IPS-18a (cell line): Measurements from ENCODE around the gene ZNF660.
"Not testable (repeated sequence)": the region's sequence is repeated elsewhere in the genome, so short reads cannot be mapped to it uniquely, and the experiment has no call there.

Experiments used
- H3K27ac ChIP-seq: one replicate; pipeline ENCODE4 v1.5.1; 2013; ENCODE audit warnings: low read length
- H3K27me3 ChIP-seq: one replicate; pipeline ENCODE4 v1.6.1; 2013; ENCODE audit warnings: mild to moderate bottlenecking, low read length; ENCODE audit not compliant: control insufficient read depth, insufficient read depth
- H3K36me3 ChIP-seq: one replicate; pipeline ENCODE4 v1.6.1; 2013; ENCODE audit warnings: low read depth, low read length; ENCODE audit not compliant: control insufficient read depth
- H3K4me1 ChIP-seq: one replicate; pipeline ENCODE4 v1.6.1; 2013; ENCODE audit warnings: low read depth, low read length; ENCODE audit not compliant: control insufficient read depth
- H3K4me3 ChIP-seq: one replicate; pipeline ENCODE4 v1.5.1; 2013; ENCODE audit warnings: low read length
- H3K9ac ChIP-seq: one replicate; pipeline ENCODE4 v1.6.1; 2013; ENCODE audit warnings: mild to moderate bottlenecking, low read length, moderate library complexity
- H3K9me3 ChIP-seq: one replicate; pipeline ENCODE4 v1.6.1; 2013; ENCODE audit warnings: low read depth, low read length; ENCODE audit not compliant: control insufficient read depth

Gene ZNF660

GRCh38 chr3:44577354-44577952, 7.3 kb upstream of the ZNF660 start:
- not testable (repeated sequence) for H3K4me3 ChIP-seq, H3K9ac ChIP-seq, H3K4me1 ChIP-seq, H3K27me3 ChIP-seq, H3K9me3 ChIP-seq, H3K27ac ChIP-seq, H3K36me3 ChIP-seq

GRCh38 chr3:44578316-44578715, 6.4 kb upstream of the ZNF660 start:
- not testable (repeated sequence) for H3K4me1 ChIP-seq, H3K36me3 ChIP-seq, H3K9ac ChIP-seq, H3K9me3 ChIP-seq, H3K27me3 ChIP-seq, H3K4me3 ChIP-seq, H3K27ac ChIP-seq

- not testable (repeated sequence) for H3K27ac ChIP-seq, H3K27me3 ChIP-seq, H3K9me3 ChIP-seq, H3K4me1 ChIP-seq, H3K9ac ChIP-seq, H3K4me3 ChIP-seq, H3K36me3 ChIP-seq
These were observed 5.7 kb upstream of the ZNF660 start for GRCh38 chr3:44578924-44579515.

GRCh38 chr3:44579749-44580148, 5.0 kb upstream of the ZNF660 start:
- H3K4me3 ChIP-seq, H3K27ac ChIP-seq, H3K36me3 ChIP-seq, H3K27me3 ChIP-seq, H3K9me3 ChIP-seq, H3K9ac ChIP-seq, H3K4me1 ChIP-seq: not testable (repeated sequence)

- not testable (repeated sequence) for H3K9me3 ChIP-seq, H3K9ac ChIP-seq, H3K27ac ChIP-seq, H3K36me3 ChIP-seq, H3K27me3 ChIP-seq, H3K4me3 ChIP-seq, H3K4me1 ChIP-seq
These were observed 3.8 kb upstream of the ZNF660 start for GRCh38 chr3:44580971-44581370.

- H3K4me1 ChIP-seq: no peaks in the 10 kb centered on the region
- H3K4me3 ChIP-seq: no peak overlapping the region
- H3K27ac ChIP-seq: no peak overlapping the region
- no peak overlapping the region for H3K9ac ChIP-seq
- peaks cover 46% of the 10 kb centered on the region for H3K9me3 ChIP-seq
- peaks cover 26% of the 10 kb centered on the region for H3K36me3 ChIP-seq
- no peaks in the 10 kb centered on the region for H3K27me3 ChIP-seq
These were observed 11.9 kb downstream of the ZNF660 start for GRCh38 chr3:44596621-44597020.

- Histone ChIP-seq H3K27me3 (no peaks in the 10 kb centered on the region), H3K9me3 (peaks cover 23% of the 10 kb centered on the region), H3K27ac (no peak overlapping the region), H3K9ac (no peak overlapping the region), H3K36me3 (no peaks in the 10 kb centered on the region), H3K4me3 (no peak overlapping the region), H3K4me1 (no peaks in the 10 kb centered on the region)
These were observed 17.0 kb downstream of the ZNF660 start for GRCh38 chr3:44601749-44602148.

GRCh38 chr3:44612678-44613077, 27.9 kb downstream of the ZNF660 start:
- H3K4me1 ChIP-seq: no peaks in the 10 kb centered on the region
- no peaks in the 10 kb centered on the region for H3K36me3 ChIP-seq
- H3K9me3 ChIP-seq: no peaks in the 10 kb centered on the region
- no peak overlapping the region for H3K27ac ChIP-seq
- H3K4me3 ChIP-seq: no peak overlapping the region
- H3K9ac ChIP-seq: no peak overlapping the region
- no peaks in the 10 kb centered on the region for H3K27me3 ChIP-seq

GRCh38 chr3:44624749-44625480, 40.2 kb downstream of the ZNF660 start, which contains the start of gene ZNF197:
ZNF197 (plus strand) TSS chr3:44625036; CDS start chr3:44629155, 4,119 bp downstream.
- Histone ChIP-seq H3K4me3 (peak within 1 kb of the TSS; percentile 89), H3K9ac (peak within 1 kb of the TSS; percentile 64), H3K4me1 (peaks cover 3% of the 10 kb centered on the region), H3K27me3 (no peaks in the 10 kb centered on the region), H3K27ac (no peak within 1 kb of the TSS), H3K9me3 (no peaks in the 10 kb centered on the region), H3K36me3 (peaks cover 6% of the 10 kb centered on the region)

- H3K27me3 ChIP-seq: no peaks in the 10 kb centered on the region
- H3K4me1 ChIP-seq: peaks cover 3% of the 10 kb centered on the region
- H3K4me3 ChIP-seq: no peak overlapping the region
- H3K9ac ChIP-seq: no peak overlapping the region
- H3K9me3 ChIP-seq: no peaks in the 10 kb centered on the region
- H3K36me3 ChIP-seq: peaks cover 27% of the 10 kb centered on the region
- H3K27ac ChIP-seq: no peak overlapping the region
These were observed 44.0 kb downstream of the ZNF660 start for GRCh38 chr3:44628716-44629115.

GRCh38 chr3:44632193-44632592, 47.4 kb downstream of the ZNF660 start:
- H3K4me3 ChIP-seq: no peak overlapping the region
- peaks cover 38% of the 10 kb centered on the region for H3K36me3 ChIP-seq
- H3K9me3 ChIP-seq: no peaks in the 10 kb centered on the region
- H3K4me1 ChIP-seq: no peaks in the 10 kb centered on the region
- no peaks in the 10 kb centered on the region for H3K27me3 ChIP-seq
- H3K9ac ChIP-seq: no peak overlapping the region
- no peak overlapping the region for H3K27ac ChIP-seq

- H3K36me3 ChIP-seq: peaks cover 29% of the 10 kb centered on the region
- no peak overlapping the region for H3K27ac ChIP-seq
- no peak overlapping the region for H3K9ac ChIP-seq
- H3K27me3 ChIP-seq: no peaks in the 10 kb centered on the region
- peaks cover 31% of the 10 kb centered on the region for H3K9me3 ChIP-seq
- H3K4me3 ChIP-seq: no peak overlapping the region
- no peaks in the 10 kb centered on the region for H3K4me1 ChIP-seq
These were observed 57.6 kb downstream of the ZNF660 start for GRCh38 chr3:44642337-44642736.
